HG02798 (cell line): Measurements from ENCODE around the gene NINJ2.
A peak's percentile ranks its signal among the peaks of the same experiment; 100 is the strongest.

Experiments
- ATAC-seq: cut with Tn5 transposase; IDR thresholded peaks from one replicate; pipeline ENCODE4 v1.9.1; 2021; ENCODE audit warnings: mild to moderate bottlenecking; ENCODE audit not compliant: unreplicated experiment, poor library complexity

NINJ2 gene

DNA sequence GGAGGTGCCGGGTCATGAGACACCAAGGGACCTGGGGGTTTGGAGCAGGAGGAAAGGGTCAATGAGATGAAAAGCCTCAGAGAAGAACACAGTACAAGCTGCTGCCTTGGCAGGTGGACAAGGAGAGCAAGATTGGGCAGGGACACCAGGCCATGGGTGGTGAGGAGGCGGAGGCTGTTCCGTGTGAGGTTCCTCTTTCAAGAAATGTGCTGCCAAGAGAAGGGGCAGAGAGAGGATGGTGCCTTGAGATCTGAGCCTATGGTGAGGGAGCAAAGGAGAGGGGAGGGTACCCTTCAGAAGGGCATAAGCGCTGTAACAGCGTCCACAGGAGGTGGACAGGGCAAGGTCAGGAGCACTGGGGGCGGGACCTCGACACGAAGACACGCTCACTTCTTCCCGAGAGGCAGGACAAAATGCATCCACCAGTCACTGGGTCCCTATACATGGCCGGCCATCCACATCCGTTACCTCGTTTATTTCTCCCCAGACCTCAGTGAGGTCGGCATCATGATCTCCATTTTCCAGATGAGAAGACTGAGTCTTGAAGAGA lies 103.3 kb downstream of the NINJ2 start:
- ATAC-seq = no peak

DNA sequence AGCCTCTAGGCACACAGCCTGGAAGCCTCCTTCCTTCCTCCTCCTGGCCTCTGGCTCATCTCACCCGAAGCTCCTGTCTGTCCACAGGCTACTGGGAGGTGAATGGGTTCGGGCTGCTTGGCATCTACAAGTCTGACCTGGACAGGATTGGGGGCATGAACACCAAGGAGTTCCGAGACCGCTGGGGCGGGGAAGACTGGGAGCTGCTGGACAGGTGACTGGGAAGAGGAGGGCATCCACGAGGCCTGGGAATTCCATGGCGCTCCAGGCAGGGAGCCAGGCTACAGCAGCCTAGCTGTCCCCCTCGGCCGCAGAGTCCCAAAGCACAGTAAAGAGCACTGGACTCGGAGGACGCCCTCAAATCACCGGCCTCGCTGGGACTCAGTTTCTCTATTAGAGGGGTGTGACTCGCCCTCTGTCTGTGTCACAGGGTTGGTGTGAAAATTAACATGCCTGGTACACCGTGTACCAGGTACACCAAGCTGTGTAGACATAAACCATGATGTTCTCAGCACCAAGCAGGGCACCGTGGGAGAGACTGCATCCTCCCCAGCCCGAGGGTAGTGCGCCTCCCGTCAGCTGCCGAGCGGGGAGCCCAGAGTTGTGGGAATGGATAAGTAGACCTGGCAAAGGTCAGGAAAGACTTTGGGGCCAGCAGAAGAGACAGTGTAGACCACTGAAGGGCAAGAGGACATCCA lies 103.9 kb downstream of the NINJ2 start:
- ATAC-seq = no peak

DNA sequence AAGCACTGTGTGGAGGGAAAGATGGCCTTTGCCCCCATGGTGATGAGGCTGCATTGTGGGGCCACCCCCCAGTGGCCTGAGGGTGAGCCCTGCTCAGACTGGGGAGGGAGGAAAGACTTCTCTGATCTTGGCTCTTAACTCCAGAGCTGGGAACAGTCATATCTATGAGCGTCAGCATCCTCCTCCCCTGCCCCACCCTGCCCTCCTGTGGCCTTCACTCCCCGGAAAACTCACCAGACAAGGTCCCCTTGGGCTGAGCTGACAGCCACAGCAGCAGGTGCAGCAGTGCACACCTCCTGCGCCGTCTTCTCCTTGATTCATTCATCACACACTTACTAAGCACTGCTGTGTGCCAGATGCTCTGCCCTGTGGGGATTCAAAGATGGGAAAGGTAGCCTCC lies 104.7 kb downstream of the NINJ2 start:
- ATAC-seq = no peak

DNA sequence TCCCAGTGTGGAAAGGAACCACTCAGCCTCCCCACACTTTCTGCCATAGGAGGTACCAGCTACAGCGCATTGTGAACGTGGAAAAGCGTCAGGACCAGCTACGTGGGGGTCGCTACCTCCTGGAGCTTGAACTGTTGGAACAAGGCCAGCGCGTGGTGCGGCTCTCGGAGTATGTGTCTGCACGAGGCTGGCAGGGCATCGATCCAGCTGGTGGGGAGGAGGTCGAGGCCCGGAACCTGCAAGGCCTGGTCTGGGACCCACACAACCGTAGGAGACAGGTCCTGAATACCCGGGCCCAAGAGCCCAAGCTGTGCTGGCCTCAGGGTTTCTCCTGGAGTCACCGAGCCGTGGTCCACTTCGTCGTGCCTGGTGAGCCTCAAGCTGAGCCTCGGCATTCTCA lies 106.7 kb downstream of the NINJ2 start:
- ATAC-seq = no peak

DNA sequence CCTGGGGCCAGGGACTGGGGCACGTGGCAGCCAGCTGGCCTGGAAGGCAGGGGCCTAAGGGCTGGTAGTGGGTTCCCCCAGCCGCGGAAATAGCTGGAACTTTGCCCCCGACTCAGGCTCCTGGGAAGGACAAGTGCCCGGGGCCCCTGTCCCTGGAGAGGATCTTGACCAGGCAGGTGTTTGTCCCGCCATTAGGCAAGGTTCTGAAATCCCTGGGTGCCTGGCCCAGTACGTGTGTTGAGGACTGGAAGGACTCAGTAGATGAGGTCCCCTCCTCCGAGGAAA lies 109.3 kb downstream of the NINJ2 start:
- ATAC-seq = no peak

DNA sequence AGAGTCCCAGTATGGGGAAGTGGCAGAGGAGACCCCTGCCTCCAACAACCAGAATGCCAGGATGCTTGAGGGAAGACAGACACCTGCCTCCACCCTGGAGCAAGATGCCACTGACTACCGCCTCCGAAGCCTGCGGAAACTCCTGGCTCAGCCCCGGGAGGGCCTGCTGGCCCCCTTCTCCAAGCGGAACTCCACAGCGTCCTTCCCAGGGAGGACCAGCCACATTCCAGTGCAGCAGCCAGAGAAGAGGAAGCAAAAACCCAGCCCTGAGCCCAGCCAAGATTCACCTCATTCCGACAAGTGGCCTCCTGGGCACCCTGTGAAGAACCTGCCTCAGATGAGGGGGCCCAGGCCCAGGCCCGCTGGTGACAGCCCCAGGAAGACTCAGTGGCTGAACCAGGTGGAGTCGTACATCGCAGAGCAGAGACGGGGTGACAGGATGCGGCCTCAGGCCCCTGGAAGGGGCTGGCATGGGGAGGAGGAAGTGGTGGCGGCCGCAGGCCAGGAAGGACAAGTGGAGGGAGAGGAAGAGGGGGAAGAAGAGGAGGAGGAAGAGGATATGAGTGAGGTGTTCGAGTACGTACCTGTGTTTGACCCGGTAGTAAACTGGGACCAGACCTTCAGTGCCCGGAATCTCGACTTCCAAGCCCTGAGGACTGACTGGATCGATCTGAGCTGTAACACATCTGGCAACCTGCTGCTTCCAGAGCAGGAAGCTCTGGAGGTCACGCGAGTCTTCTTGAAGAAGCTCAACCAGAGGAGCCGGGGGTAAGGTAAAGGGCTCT lies 109.8 kb downstream of the NINJ2 start:
- no peak for ATAC-seq

DNA sequence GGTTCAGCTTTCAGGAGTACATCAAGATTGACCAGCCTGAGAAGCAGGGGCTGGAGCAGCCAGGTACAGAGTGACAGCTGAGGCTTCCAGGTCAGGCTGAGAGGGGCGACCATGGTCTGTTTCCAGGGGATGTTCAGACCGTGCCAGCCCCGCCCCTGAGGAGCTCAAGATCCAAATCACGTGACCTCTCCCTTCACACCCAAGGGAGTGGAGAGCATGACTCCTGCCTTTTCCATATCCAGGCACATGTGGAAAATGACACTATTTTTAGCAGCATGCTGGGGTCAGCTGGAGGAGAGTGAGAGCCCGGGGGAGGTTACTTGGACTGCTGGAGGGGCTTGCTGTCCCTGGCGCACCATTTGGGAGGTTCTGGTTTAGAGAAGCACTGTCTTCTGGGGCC lies 110.8 kb downstream of the NINJ2 start:
- ATAC-seq = no peak

DNA sequence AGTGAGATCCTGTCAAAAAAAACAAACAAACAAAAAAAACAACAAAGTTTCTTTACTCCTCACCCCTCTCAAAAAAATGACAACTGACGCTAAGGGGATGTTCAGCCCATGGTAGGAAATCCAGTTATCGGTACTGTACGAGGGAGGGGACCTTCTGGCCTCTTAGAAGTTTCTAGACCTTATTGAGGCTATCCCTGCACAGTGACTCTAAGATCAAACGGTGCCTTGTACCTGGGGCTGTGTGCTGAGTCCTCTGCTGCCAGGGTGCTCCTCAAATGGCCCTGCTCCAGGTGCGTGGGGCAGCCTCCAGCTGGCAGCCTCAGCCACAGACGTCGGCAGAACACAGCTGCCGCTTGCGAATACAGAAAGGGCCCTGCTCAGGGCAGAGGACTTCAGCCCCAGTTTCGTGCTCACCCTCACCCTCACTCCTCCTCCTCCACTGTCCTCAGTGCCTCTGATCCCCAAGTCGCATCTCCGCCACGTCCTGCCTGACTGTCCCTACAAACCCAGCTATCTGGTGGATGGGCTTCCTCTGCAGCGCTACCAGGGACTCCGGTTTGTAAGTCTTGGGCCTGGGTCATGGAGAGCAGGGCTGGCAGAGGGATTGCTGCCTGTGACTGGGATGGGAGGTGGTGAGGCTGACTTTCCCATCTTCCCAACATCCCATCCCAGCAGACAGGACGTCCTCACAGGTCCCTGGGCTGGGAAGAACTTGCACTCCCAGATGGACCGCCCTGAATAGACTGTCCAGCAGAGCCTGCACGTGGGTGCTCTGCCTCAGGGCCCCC lies 112.6 kb downstream of the NINJ2 start:
- no peak for ATAC-seq

DNA sequence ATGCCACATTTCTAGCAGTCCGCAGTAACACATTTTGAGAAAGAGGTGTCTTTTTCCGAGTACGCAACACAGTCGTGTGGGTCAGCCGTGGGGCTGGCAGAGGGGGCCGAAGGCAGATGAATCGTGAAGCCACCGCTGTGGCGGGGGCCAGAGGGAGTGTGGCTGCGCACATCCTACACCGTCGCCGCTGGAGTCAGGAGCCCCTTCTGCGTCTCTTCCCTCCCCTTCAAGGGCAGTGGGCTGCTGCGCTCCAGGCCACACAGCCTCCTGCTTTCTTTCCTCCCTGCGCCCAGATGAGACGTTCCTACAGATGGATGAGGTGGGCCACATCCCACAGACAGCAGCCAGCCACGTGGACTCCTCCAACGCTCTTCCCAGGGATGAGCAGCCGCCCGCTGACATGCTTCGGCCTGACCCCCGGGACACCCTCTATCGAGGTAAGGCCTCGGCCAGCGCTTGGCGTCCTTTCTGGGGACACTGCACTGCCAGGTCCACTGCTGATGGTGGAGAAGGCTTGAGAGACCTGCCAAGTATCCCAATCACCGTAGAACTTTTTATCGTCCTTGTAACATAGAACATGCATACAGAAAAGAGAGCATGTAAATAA lies 113.7 kb downstream of the NINJ2 start:
- no peak for ATAC-seq

DNA sequence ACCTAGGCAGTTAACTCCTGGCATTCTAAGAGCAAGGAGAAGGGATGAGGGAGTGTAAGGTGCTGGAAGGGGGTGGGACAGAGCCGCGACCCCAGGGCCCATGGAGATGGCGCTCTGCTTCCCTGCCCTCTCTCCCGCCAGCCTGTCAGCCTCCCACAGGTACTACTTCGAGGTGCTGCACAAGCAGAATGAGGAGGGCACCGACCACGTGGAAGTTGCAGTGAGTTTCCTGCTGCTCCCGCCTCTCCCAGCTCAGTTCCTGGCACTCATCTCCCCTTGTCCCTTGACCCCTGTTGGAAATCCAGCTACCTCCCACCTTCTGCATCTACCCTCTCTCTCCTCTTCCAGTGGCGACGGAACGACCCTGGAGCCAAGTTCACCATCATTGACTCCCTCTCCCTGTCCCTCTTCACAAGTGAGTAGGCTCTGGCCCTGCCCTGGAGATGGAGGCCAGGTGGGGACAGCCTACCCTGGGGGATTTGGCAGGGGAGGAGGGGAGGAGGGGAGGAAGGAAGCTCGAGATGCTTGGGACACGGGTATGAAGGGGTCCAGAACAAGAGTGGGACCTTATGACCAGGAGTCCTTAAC lies 115.3 kb downstream of the NINJ2 start:
- no peak for ATAC-seq

DNA sequence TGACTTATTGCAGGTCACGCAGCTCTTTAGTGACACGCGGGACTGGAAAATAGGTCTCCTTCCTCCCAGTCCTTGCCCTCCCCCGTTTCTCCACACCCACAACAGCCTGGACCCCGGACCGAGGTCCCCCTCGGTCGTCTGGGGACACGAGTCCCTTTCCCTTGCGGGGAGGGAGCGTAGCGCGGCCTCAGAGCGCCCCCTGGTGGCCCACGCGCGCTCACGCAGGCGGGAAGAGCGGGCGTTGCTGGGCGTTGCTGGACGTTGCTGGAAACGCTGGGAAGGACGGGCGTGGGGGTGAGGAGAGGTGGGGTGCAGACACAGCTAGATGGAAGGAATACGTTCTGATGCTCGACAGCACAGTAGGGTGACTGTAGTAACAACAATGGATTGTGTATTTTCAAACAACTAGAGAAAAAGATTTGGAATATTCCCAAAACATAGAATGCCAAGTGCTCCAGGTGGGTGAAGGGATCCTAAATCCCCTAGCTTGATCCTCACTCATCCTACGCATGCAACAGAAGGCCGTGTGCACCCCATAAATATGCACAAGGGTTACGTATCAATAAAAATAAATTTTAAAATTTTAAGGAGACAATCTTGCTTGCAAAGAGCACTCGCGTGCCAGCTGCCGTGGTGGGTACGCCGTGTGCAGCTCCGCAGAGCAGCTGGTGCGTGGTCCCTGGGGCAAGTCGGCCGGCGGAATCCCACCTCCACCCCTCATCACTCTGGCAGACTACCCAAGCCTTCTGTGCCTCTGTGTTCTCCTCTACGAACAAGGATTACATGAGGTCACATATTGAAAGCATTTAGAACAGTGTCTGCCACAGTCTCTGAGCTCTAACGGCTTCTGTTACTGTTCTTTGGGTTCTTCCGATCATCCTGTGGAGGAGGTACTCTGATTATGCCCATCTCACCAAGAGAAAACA lies 116.1 kb downstream of the NINJ2 start:
- ATAC-seq = peak; percentile 54

DNA sequence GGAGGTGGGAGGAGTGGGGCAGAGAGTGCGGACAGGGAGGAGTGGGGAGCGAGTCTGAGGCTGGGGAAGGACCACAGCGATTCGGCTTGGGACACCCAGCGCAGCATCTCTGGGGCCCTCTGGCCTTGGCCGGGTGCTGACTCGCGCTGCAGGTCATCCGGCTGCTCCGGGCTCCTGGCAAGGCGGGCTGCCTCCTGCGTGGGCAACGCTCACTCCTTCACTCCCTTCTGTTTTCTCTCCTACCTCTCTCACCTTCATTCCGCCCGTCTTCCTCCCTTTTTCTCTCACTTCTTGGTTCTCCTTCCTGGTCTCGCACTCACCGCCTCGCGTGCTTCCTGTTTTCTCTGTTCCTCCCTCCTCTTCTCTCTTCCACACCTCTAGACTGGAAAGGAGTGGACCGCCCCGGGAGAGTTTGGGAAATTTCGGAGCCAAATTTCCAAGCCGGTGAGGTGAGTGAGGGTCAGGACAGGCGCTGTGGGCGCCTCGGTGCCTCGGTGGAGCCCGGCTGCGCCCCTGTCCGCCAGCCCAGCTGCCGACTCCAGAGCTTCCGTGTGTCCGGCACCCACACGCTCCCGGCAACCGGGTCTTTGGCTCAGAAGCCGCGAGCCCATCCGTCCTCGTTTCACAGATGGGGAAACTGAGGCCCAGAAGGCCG lies 116.9 kb downstream of the NINJ2 start:
- ATAC-seq = no peak

DNA sequence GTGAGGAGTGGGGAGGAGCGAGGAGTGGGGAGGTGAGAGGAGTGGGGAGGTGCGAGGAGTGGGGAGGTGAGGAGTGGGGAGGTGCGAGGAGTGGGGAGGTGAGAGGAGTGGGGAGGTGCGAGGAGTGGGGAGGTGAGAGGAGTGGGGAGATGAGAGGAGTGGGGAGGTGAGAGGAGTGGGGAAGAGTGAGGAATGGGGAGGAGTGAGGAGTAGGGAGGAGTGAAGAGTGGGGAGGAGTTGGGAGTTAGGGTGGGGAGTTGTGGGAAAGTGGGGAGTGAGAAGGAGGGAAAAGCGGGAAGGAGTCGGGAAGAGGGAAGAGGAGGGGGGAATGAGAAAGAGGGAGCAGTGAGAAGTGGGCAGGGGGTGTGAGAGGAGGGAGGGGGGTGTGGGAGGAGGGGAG lies 117.4 kb downstream of the NINJ2 start:
- no peak for ATAC-seq

DNA sequence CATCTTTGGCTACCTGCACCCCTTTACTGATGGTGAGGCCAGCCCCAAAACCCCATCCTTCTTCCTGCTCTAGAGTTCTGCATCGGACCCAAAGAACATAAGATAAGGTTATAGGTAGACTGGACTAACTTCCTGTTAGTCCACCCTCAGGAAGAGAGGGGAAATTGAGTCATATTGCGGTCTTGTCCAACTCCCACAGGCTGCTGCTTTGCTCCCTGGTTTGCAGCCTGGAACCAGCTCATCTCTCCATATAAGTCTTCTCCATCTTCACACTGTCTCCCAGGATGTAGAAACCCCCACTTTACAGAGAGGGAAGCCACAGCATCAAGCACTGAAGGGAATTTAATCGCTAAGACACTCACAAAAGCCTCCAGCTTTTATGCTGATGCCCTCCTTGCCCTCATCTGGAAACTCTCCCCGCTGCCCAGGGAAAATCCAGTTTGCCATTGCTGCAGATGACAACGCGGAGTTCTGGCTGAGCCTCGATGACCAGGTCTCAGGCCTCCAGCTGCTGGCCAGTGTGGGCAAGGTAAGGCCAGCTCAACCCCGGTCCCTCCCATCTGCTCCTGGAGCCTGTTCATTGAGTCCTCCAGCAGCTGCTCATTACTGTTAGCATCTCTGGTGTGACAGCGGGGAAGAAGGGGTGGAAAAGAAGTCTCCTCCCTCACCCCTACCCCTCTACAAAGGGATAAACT lies 118.2 kb downstream of the NINJ2 start:
- no peak for ATAC-seq

DNA sequence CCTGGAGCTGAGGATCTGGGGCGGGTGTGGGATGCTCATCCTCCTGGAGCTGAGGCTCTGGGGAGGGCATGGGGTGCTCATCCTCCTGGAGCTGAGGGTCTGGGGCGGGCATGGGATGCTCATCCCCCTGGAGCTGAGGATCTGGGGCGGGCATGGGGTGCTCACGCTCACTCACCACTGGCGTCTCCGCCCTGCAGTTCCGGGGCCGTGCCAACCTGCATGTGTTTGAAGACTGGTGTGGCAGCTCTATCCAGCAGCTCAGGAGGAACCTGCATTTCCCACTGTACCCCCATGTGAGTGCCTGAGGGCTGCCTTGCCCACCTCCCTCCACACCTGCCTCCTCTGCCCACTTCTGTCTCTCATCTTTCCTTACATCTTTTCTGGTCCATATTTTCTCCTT lies 119.1 kb downstream of the NINJ2 start:
- ATAC-seq = no peak

DNA sequence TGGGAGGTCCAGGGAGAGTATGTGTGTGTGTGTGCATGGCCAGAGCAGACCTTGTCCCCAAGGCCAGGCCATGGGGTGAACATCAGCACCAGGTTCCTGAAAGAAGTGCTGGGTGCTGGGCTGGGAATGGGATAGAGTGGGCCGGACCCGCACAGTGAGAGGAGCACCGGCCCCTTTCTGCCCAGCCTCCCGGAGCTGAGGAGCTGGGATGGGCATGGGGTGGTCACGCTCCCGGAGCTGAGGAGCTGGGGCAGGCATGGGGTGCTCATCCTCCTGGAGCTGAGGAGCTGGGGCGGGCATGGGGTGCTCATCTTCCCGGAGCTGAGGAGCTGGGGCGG lies 120.2 kb downstream of the NINJ2 start:
- ATAC-seq = no peak

DNA sequence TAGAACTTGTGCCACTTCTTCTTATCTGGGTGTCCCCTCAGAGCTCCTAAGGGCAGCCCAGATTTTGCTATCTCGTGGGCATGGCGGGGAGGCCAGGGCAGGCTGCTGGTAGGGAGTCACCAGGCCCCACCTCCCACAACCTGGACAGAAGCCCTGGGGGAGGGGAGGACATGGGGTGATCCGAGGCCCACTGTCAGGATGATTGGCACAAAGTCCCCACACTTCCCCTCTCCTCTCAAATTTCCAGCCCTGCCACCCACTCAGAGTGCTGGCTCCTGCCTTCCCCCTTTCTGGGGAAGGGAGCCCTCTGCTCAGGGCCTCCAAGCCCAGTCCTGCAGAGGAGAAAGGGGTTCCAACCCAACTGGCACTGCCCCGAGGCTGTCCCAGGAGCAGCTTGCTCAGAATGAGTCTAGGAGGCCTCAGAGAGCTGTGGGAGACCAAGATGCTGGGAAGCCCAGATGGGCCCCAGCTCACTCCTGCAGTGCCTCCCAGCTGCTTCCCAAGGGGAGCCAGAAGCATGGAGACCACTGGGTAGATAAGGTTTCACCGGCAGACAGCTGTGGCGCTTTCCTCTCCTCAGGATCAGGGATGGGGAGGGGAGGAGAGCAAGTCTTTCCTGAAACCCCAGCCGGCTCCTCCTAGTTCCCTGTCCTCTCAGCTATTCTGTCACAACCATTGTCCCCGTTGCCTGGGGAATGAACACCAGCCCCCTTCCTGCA lies 120.7 kb downstream of the NINJ2 start:
- ATAC-seq = no peak
